Colonic mucosa (tissue), 4 donors: ENCODE measurements around the gene VPS52. TPM values are rescaled to one million over a fixed set of nuclear protein-coding genes. Genes with fewer than 3 reads are reported as not detected.

Source experiments
- DNase-seq: peaks from one replicate; pipeline ENCODE4 v3.0.0-alpha.2; 2020
- H3K27ac ChIP-seq: fragments of 200-600 bp; one replicate; pipeline ENCODE4 v1.8.0; 2021
- H3K27me3 ChIP-seq: fragments of 200-600 bp; one replicate; pipeline ENCODE4 v1.8.0; 2021
- H3K36me3 ChIP-seq: fragments of 200-600 bp; one replicate; pipeline ENCODE4 v1.8.0; 2021
- H3K4me1 ChIP-seq: fragments of 200-600 bp; one replicate; pipeline ENCODE4 v1.8.0; 2021; ENCODE audit warnings: mild to moderate bottlenecking
- H3K4me3 ChIP-seq: fragments of 200-600 bp; one replicate; pipeline ENCODE4 v1.8.0; 2021
- H3K9ac ChIP-seq, 2 donors: one replicate each; pipeline ENCODE4 v1.7.0; 2013; ENCODE audit warnings: control low read depth in 2 of 2, low read depth in 2 of 2, low read length in 2 of 2
- H3K9me3 ChIP-seq: fragments of 200-600 bp; one replicate; pipeline ENCODE4 v1.8.0; 2021
- intact Hi-C: fragments of 100-400 bp; cut with DNase I; formaldehyde crosslinking; loops from one replicate; pipeline ENCODE4 v1.14.1; 2022
- total RNA-seq, 2 donors: library from RNA; stranded (reverse); fragmentation: NEBNext Ultra II Directional in 1 of 2; extraction: Animal tissue kit (Norgen Biotek cat#: 25700) in 1 of 2; gene quantifications; one replicate each; pipeline ENCODE4 v1.2.1, GENCODE V29; 2021
- TF ChIP-seq, protein P1 (sequence below): fragments of 200-600 bp; IDR thresholded peaks from one replicate; pipeline ENCODE4 v1.8.0; 2022; ENCODE audit warnings: antibody characterized with exemption, mild to moderate bottlenecking
- donor health status: healthy.
- donor health status: DM: no; HTN: no; CAD: no.
- donor health status: DM: no; HTN: no; CAD: no.

VPS52 gene
- total RNA-seq, 2 donors from 2014 or later: 48.4 to 73.2 TPM

DNA sequence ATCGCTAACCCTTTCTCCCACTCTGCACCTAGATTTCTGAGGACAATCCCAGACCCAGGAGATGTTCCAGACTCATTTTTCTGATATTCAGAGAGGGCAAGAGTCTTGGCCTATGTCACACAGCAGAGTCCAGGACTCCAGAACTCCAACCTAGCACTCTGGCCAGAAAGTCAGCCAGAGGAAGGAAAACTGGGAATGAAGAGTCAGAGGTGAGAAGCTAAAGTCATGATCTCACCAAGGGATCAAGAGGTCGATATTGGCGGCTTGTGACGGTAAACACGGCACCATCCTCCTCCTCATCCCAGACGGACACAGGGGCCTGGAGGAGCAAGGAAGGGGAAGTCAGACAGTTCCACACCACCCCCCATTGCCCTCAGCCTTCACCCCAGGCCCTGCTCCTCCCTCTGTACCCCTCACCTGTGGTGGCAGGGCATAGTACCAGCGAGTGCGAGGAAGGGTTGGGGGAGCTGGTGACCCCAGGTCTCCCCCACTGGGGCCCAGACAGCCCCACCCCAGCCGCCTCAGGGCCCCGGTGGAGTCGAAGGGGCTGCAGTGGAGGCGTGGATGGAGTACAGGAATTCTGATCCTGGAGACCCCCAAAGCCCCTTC, 25.2 kb upstream of the VPS52 start:
- Histone ChIP-seq H3K27me3 (no peaks in the 10 kb centered on the region), H3K9me3 (no peaks in the 10 kb centered on the region), H3K9ac (peak overlapping the region; percentile 62 to 74), H3K4me1 (peaks cover 9% of the 10 kb centered on the region), H3K27ac (peak overlapping the region; percentile 98), H3K36me3 (no peaks in the 10 kb centered on the region), H3K4me3 (peak overlapping the region; percentile 64)
- DNase-seq: peak; percentile 20
- intact Hi-C loops: no loop called here
- TF ChIP-seq, protein P1, sequence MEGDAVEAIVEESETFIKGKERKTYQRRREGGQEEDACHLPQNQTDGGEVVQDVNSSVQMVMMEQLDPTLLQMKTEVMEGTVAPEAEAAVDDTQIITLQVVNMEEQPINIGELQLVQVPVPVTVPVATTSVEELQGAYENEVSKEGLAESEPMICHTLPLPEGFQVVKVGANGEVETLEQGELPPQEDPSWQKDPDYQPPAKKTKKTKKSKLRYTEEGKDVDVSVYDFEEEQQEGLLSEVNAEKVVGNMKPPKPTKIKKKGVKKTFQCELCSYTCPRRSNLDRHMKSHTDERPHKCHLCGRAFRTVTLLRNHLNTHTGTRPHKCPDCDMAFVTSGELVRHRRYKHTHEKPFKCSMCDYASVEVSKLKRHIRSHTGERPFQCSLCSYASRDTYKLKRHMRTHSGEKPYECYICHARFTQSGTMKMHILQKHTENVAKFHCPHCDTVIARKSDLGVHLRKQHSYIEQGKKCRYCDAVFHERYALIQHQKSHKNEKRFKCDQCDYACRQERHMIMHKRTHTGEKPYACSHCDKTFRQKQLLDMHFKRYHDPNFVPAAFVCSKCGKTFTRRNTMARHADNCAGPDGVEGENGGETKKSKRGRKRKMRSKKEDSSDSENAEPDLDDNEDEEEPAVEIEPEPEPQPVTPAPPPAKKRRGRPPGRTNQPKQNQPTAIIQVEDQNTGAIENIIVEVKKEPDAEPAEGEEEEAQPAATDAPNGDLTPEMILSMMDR: no peak

DNA sequence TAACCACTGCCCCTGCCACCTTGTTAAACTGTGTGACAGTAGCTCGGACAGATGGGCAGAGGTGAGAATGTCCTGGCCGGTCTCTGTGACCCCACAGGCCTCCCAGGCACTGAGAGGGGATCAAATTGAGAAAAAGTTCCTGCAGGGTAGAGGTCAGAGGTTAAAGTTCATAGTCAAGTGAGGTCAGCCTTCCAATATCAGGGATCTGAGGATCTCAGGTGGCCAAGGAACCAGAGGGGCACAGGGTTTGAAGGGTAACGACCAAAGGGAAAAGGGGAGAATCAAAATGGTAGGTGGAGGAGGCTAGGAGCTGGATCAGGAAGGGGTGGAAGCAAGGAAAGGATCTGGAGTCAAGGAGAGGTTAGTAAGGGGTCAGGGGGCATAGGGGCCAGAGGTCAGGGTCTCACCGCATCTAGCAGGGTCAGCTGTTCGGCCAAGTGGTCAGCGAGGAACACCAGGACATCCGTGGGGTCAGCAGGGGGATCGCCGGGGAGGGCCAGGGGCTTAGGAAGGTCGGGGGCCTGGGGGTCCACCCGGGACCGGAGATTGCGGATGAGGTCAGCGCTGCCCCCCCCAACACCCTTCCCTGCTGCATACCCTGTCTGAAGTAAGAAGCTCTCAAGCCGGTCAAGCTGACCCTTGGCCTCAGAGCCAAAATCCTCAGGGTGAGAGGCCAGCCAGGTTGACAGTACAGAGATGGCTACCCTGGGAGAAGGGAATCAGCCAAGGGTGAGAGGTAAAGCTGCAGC, 24.1 kb upstream of the VPS52 start:
- H3K4me1 ChIP-seq: peaks cover 9% of the 10 kb centered on the region

DNA sequence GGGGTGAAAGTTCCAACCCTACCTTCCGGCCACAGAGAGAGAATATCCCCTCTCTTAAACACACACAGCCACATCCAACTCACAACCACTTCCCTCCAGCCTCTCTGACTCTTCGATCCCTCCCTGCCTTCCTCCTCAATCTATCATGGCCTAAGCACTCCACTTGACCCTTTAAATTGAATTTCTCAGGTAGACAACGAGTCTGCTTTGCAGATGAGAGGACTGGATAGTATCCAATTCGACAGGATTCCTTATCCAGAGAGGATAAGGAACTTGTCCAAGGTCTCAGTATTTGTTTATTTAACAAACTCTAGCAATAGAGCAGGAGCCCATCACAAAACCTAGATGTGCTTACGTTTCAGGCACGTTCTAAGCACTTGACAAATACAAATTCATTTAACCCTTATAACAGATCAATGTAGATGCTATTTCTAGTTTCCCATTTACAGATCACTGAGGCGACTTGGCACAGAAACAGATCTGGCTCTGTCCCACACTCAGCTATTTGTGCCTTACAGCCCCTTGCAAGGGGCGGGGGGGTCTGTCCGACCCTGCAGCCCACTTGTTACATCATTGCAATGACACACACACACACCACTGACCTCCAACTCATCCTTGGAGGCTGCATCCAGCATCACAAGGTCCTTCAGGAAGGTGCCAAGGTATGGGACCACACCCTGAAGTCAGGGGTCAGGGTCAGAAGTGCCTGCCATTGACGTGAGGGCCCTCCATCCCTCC, 22.6 kb upstream of the VPS52 start:
- Histone ChIP-seq H3K27ac (no peak overlapping the region), H3K36me3 (no peaks in the 10 kb centered on the region), H3K9ac (no peak overlapping the region), H3K4me3 (no peak overlapping the region), H3K9me3 (no peaks in the 10 kb centered on the region), H3K27me3 (no peaks in the 10 kb centered on the region), H3K4me1 (peaks cover 6% of the 10 kb centered on the region)
- DNase-seq: no peak
- intact Hi-C loops: no loop called here
- TF ChIP-seq, protein P1: no peak

More for the DNA sequence above, 24.1 kb upstream of the VPS52 start:
- DNase-seq: no peak
- no peaks in the 10 kb centered on the region for H3K36me3 ChIP-seq
- H3K27me3 ChIP-seq: no peaks in the 10 kb centered on the region
- no peaks in the 10 kb centered on the region for H3K9me3 ChIP-seq
- intact Hi-C loops: no loop called here
- H3K27ac ChIP-seq: no peak overlapping the region
- TF ChIP-seq, protein P1: no peak
- H3K4me3 ChIP-seq: no peak overlapping the region
- no peak overlapping the region for H3K9ac ChIP-seq

DNA sequence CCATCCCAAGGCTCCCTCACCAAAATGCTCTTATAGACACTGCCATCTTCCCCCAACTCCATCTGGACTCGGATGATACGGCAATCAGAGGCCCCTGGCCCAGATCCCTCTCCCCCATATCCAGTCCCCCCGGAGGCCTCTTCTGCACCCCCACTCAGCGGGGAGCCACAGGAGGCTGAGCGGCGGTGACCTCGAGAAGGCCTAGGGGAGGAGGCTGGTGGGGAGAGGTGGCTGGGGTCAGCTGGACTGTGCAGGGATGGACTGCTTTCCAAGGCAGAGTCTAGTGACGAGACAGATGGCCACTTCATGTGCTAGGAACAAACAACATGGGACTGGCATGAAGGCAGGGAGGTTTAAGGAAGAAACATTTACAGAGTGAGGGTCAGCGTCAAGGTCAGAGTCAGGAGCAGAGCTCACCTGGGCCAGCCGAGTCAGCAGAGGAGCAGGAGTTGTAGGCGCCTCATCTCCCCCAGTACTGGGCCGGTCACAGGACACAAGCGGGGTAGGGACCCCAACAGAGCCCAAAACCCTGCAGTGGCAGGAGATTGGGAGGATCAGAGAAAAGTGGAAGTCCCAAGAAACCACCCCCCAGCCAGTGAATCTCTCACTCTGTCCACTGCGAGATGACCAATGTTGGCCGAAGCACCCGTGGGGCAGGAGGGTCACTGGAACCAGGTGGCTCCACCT, 21.5 kb upstream of the VPS52 start:
- Histone ChIP-seq H3K27ac (no peak overlapping the region), H3K9me3 (no peaks in the 10 kb centered on the region), H3K4me3 (no peak overlapping the region), H3K27me3 (no peaks in the 10 kb centered on the region), H3K36me3 (no peaks in the 10 kb centered on the region), H3K9ac (no peak overlapping the region), H3K4me1 (peaks cover 6% of the 10 kb centered on the region)
- TF ChIP-seq, protein P1: no peak
- intact Hi-C loops: no loop called here
- no peak for DNase-seq

DNA sequence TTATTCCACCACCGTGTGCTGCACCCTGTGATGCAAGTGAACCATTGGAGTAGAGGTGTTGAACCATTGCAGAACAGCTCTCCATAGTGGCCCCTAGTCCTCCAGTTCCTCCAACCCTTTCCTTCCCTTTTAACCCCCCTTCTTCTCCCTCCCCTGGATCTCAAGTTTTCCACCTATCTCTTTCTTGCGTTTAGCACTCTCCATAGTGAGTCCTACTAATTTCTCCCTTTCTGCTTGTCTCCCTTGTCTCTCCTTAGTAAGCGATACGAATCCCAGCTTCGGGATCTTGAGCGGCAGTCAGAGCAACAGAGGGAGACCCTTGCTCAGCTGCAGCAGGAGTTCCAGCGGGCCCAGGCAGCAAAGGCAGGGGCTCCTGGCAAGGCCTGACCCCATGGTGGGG, 18.8 kb upstream of the VPS52 start:
- Histone ChIP-seq H3K4me3 (no peak overlapping the region), H3K9me3 (no peaks in the 10 kb centered on the region), H3K36me3 (no peaks in the 10 kb centered on the region), H3K27me3 (no peaks in the 10 kb centered on the region), H3K9ac (peak overlapping the region; percentile 88 to 96), H3K27ac (no peak overlapping the region), H3K4me1 (peaks cover 6% of the 10 kb centered on the region)
- DNase-seq: no peak
- intact Hi-C loops: no loop called here
- TF ChIP-seq, protein P1: no peak
